ENCODE data around the gene C3AR1. TPM values are rescaled to one million over a fixed set of nuclear protein-coding genes. Genes with fewer than 3 reads are reported as not detected.

C3AR1 gene
- total RNA-seq, 1 donor from 2014 or later: 7.3 TPM

Other genes starting within 250 kb of the C3AR1 start
- not detected for gene SLC2A14, start 193.4 kb downstream of the C3AR1 start, total RNA-seq
- 8.8 TPM for gene SLC2A3, start 130.2 kb downstream of the C3AR1 start, total RNA-seq
- 22.4 TPM for gene FOXJ2, start 33.6 kb downstream of the C3AR1 start, total RNA-seq
- 16.8 TPM for gene NECAP1, start 15.9 kb upstream of the C3AR1 start, total RNA-seq
- gene CLEC4A, start 57.3 kb upstream of the C3AR1 start, total RNA-seq: 0.38 TPM
- not detected for gene ZNF705A, start 90.7 kb upstream of the C3AR1 start, total RNA-seq
- not detected for gene FAM90A1, start 161.3 kb upstream of the C3AR1 start, total RNA-seq